GM19468 (cell line): ENCODE results near the gene C7orf25.
A peak's percentile ranks its signal among the peaks of the same experiment; 100 is the strongest.

Experiments used
- ATAC-seq: cut with Tn5 transposase; IDR thresholded peaks from one replicate; pipeline ENCODE4 v1.9.1; 2021; ENCODE audit warnings: mild to moderate bottlenecking, moderate library complexity, moderate number of reproducible peaks; ENCODE audit not compliant: unreplicated experiment; ENCODE audit errors: extremely low read depth

C7orf25 gene

GRCh38 chr7:42911454-42912447 is at the start of gene C7orf25:
Gene C7orf25, minus strand, starts transcription at chr7:42912070. Its CDS starts 1,170 bp downstream, at chr7:42910900.
- ATAC-seq: peak; percentile 79

- ATAC-seq: no peak
Observed at GRCh38 chr7:42961170-42961569, 49.3 kb upstream of the C7orf25 start.

- ATAC-seq: no peak
Observed at GRCh38 chr7:42960762-42961161, 48.9 kb upstream of the C7orf25 start.

GRCh38 chr7:42959549-42959948 is 47.7 kb upstream of the C7orf25 start:
- no peak for ATAC-seq

GRCh38 chr7:42956062-42956461 is 44.2 kb upstream of the C7orf25 start:
- no peak for ATAC-seq

- no peak for ATAC-seq
Observed at GRCh38 chr7:42953994-42954393, 42.1 kb upstream of the C7orf25 start.

GRCh38 chr7:42952328-42952727 is 40.5 kb upstream of the C7orf25 start:
- no peak for ATAC-seq

GRCh38 chr7:42950417-42950816 is 38.5 kb upstream of the C7orf25 start:
- ATAC-seq: no peak

- ATAC-seq: no peak
Observed at GRCh38 chr7:42947521-42947920, 35.7 kb upstream of the C7orf25 start.

- ATAC-seq: no peak
Observed at GRCh38 chr7:42946627-42946950, 34.7 kb upstream of the C7orf25 start.

- ATAC-seq: no peak
Observed at GRCh38 chr7:42945821-42946626, 34.2 kb upstream of the C7orf25 start.

GRCh38 chr7:42940985-42941847 is 29.3 kb upstream of the C7orf25 start:
- ATAC-seq: no peak

GRCh38 chr7:42939457-42940240 is 27.8 kb upstream of the C7orf25 start:
- no peak for ATAC-seq

- ATAC-seq: no peak
Observed at GRCh38 chr7:42935861-42936260, 24.0 kb upstream of the C7orf25 start.

GRCh38 chr7:42934291-42934690 is 22.4 kb upstream of the C7orf25 start:
- no peak for ATAC-seq

- ATAC-seq: no peak
Observed at GRCh38 chr7:42932811-42933591, 21.1 kb upstream of the C7orf25 start.

GRCh38 chr7:42931834-42932651 is 20.2 kb upstream of the C7orf25 start, which contains the start of the genes MRPL32 and PSMA2:
Gene MRPL32, plus strand, starts transcription at chr7:42932376. Its CDS starts 11 bp downstream, at chr7:42932387.
Gene PSMA2, minus strand, starts transcription at chr7:42932174. Its CDS starts 16 bp downstream, at chr7:42932158.
- ATAC-seq: peak; percentile 99

- no peak for ATAC-seq
Observed at GRCh38 chr7:42931447-42931833, 19.6 kb upstream of the C7orf25 start.
